Thymus (tissue), 11 donors: ENCODE results near the gene CEP128. TPM values are rescaled to one million over a fixed set of nuclear protein-coding genes. Genes with fewer than 3 reads are reported as not detected.

Source experiments
- DNase-seq, 9 donors: peaks; one replicate each; pipeline ENCODE4 v3.0.0-alpha.2; 2013; ENCODE audit warnings: low spot score in 9 of 9, low read depth in 6 of 9, missing footprints in 1 of 9
- H3K27ac ChIP-seq, 2 donors: one replicate each; pipeline ENCODE4 v1.5.1; 2013; ENCODE audit warnings: control low read depth in 1 of 2, low read depth in 1 of 2, low read length in 1 of 2, mild to moderate bottlenecking in 1 of 2, moderate library complexity in 1 of 2
- H3K27me3 ChIP-seq, 2 donors: one replicate each; pipeline ENCODE4 v1.5.1; 2013; ENCODE audit warnings: low read length in 1 of 2; ENCODE audit not compliant: control insufficient read depth in 2 of 2, insufficient read depth in 1 of 2
- H3K36me3 ChIP-seq, 2 donors: one replicate each; pipeline ENCODE4 v1.5.1; 2013; ENCODE audit warnings: low read length in 1 of 2, mild to moderate bottlenecking in 1 of 2, moderate library complexity in 1 of 2; ENCODE audit not compliant: control insufficient read depth in 2 of 2, insufficient read depth in 2 of 2
- H3K4me1 ChIP-seq, 2 donors: one replicate each; pipeline ENCODE4 v1.5.1; 2013; ENCODE audit warnings: low read length in 2 of 2; ENCODE audit not compliant: control insufficient read depth in 2 of 2, insufficient read depth in 2 of 2
- H3K4me3 ChIP-seq, 2 donors: one replicate each; pipeline ENCODE4 v1.5.1; 2013; ENCODE audit warnings: low read length in 2 of 2, control low read depth in 1 of 2, mild to moderate bottlenecking in 1 of 2
- H3K9me3 ChIP-seq, 2 donors: one replicate each; pipeline ENCODE4 v1.5.1; 2013; ENCODE audit warnings: low read length in 1 of 2, mild to moderate bottlenecking in 1 of 2; ENCODE audit not compliant: control insufficient read depth in 2 of 2, insufficient read depth in 1 of 2
- WGBS: extraction: QIAGEN DNeasy Blood & Tissue Kit; methylation state at CpG from one replicate; pipeline ENCODE4 v1.1.7; 2013; 5-methylcytosine and 5-hydroxymethylcytosine counted together
- polyA plus RNA-seq: library from polyadenylated mRNA; stranded (reverse); fragments of 200-250 nt; gene quantifications from one replicate; pipeline ENCODE4 v1.2.3, GENCODE V29; 2013
- total RNA-seq: library from RNA; stranded (reverse); fragments of 120-200 nt; gene quantifications from one replicate; pipeline ENCODE4 v1.2.4, GENCODE V29; 2013
- donor health status: healthy.

Gene CEP128
- total and polyA plus RNA-seq, 2 donors, result 7.6 to 63.5 TPM

GRCh38 chr14:80489513-80489912 lies 452.0 kb downstream of the CEP128 start:
- WGBS, result 93% methylated on average over 3 of the region's 3 CpGs
- Histone ChIP-seq H3K4me1 (peaks cover 0 to 3% of the 10 kb centered on the region in 2 donors), H3K36me3 (no peaks in the 10 kb centered on the region), H3K4me3 (no peak overlapping the region), H3K27me3 (no peaks in the 10 kb centered on the region), H3K9me3 (no peaks in the 10 kb centered on the region), H3K27ac (no peak overlapping the region)
- DNase-seq, result no peak

- WGBS, result 99% methylated on average over 2 of the region's 2 CpGs
- H3K27me3 ChIP-seq, result no peaks in the 10 kb centered on the region
- no peaks in the 10 kb centered on the region for H3K36me3 ChIP-seq
- H3K4me1 ChIP-seq, result no peaks in the 10 kb centered on the region
- DNase-seq, result no peak
- H3K27ac ChIP-seq, result no peak overlapping the region
- no peaks in the 10 kb centered on the region for H3K9me3 ChIP-seq
- H3K4me3 ChIP-seq, result no peak overlapping the region
These were observed 455.8 kb downstream of the CEP128 start for GRCh38 chr14:80485764-80486163.

- WGBS, result 98% methylated on average over 2 of the region's 2 CpGs
- H3K27me3 ChIP-seq, result no peaks in the 10 kb centered on the region
- DNase-seq, result no peak
These were observed 458.2 kb downstream of the CEP128 start for GRCh38 chr14:80483331-80483730.

GRCh38 chr14:80477388-80478160 lies 464.0 kb downstream of the CEP128 start:
- 71% methylated on average over 6 of the region's 6 CpGs for WGBS
- H3K4me3 ChIP-seq, result no peak overlapping the region
- DNase-seq, result no peak
- no peaks in the 10 kb centered on the region for H3K36me3 ChIP-seq
- H3K27me3 ChIP-seq, result no peaks in the 10 kb centered on the region
- H3K27ac ChIP-seq, result no peak overlapping the region
- H3K9me3 ChIP-seq, result peaks cover 1 to 8% of the 10 kb centered on the region in 2 donors
- peaks cover 0 to 3% of the 10 kb centered on the region in 2 donors for H3K4me1 ChIP-seq

More at GRCh38 chr14:80483331-80483730, 458.2 kb downstream of the CEP128 start:
- H3K4me3 ChIP-seq, result no peak overlapping the region
- no peaks in the 10 kb centered on the region for H3K36me3 ChIP-seq
- no peaks in the 10 kb centered on the region for H3K4me1 ChIP-seq
- no peaks in the 10 kb centered on the region for H3K9me3 ChIP-seq
- no peak overlapping the region for H3K27ac ChIP-seq

GRCh38 chr14:80475074-80475473 lies 466.5 kb downstream of the CEP128 start:
- no peak overlapping the region for H3K4me3 ChIP-seq
- 98% methylated on average over 4 of the region's 4 CpGs for WGBS
- peaks cover 1 to 8% of the 10 kb centered on the region in 2 donors for H3K9me3 ChIP-seq
- H3K27ac ChIP-seq, result no peak overlapping the region
- H3K4me1 ChIP-seq, result peaks cover 0 to 3% of the 10 kb centered on the region in 2 donors
- DNase-seq, result no peak
- H3K36me3 ChIP-seq, result no peaks in the 10 kb centered on the region
- no peaks in the 10 kb centered on the region for H3K27me3 ChIP-seq

- Histone ChIP-seq H3K4me3 (no peak overlapping the region), H3K36me3 (no peaks in the 10 kb centered on the region), H3K9me3 (peaks cover 1 to 5% of the 10 kb centered on the region in 2 donors), H3K4me1 (no peaks in the 10 kb centered on the region), H3K27ac (no peak overlapping the region), H3K27me3 (no peaks in the 10 kb centered on the region)
- DNase-seq, result no peak
- WGBS, result 84% methylated on average over 5 of the region's 5 CpGs
These were observed 473.0 kb downstream of the CEP128 start for GRCh38 chr14:80468331-80469122.

GRCh38 chr14:80465546-80466220 lies 475.9 kb downstream of the CEP128 start:
- Histone ChIP-seq H3K27me3 (no peaks in the 10 kb centered on the region), H3K9me3 (no peaks in the 10 kb centered on the region), H3K36me3 (no peaks in the 10 kb centered on the region), H3K4me1 (no peaks in the 10 kb centered on the region), H3K27ac (no peak overlapping the region), H3K4me3 (no peak overlapping the region)
- DNase-seq, result no peak
- WGBS, result 96% methylated on average over 7 of the region's 7 CpGs

GRCh38 chr14:80464531-80465149 lies 476.9 kb downstream of the CEP128 start:
- no peak overlapping the region for H3K4me3 ChIP-seq
- H3K27me3 ChIP-seq, result no peaks in the 10 kb centered on the region
- no peak overlapping the region for H3K27ac ChIP-seq
- 86% methylated on average over 15 of the region's 15 CpGs for WGBS
- H3K36me3 ChIP-seq, result no peaks in the 10 kb centered on the region
- no peaks in the 10 kb centered on the region for H3K4me1 ChIP-seq
- no peak for DNase-seq
- no peaks in the 10 kb centered on the region for H3K9me3 ChIP-seq
